IPS-18a (cell line): ENCODE measurements around the gene NEURL3.

Source experiments
- H3K27ac ChIP-seq: one replicate; pipeline ENCODE4 v1.5.1; 2013; ENCODE audit warnings: low read length
- H3K27me3 ChIP-seq: one replicate; pipeline ENCODE4 v1.6.1; 2013; ENCODE audit warnings: mild to moderate bottlenecking, low read length; ENCODE audit not compliant: control insufficient read depth, insufficient read depth
- H3K36me3 ChIP-seq: one replicate; pipeline ENCODE4 v1.6.1; 2013; ENCODE audit warnings: low read depth, low read length; ENCODE audit not compliant: control insufficient read depth
- H3K4me1 ChIP-seq: one replicate; pipeline ENCODE4 v1.6.1; 2013; ENCODE audit warnings: low read depth, low read length; ENCODE audit not compliant: control insufficient read depth
- H3K4me3 ChIP-seq: one replicate; pipeline ENCODE4 v1.5.1; 2013; ENCODE audit warnings: low read length
- H3K9ac ChIP-seq: one replicate; pipeline ENCODE4 v1.6.1; 2013; ENCODE audit warnings: mild to moderate bottlenecking, low read length, moderate library complexity
- H3K9me3 ChIP-seq: one replicate; pipeline ENCODE4 v1.6.1; 2013; ENCODE audit warnings: low read depth, low read length; ENCODE audit not compliant: control insufficient read depth

NEURL3 gene

DNA sequence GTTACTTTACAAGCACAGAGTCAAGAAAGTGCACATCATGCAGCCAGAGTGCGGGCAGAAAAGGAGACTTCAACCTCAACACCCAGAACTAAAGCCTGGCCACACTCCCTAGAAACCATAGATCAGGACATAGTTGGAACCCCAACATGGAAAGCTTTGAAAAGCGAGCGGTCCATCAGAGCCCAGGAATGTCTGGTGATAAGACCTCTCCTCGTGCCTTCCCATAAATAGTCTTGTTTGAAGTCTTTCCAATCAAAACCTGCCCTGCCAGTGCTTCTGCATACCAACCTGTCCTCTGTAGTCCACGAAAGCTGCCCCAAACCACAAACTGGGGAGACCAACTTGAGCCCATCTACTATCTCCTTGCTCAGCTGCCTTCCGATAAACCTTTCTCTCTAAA is 55.5 kb downstream of the NEURL3 start:
- no peaks in the 10 kb centered on the region for H3K4me1 ChIP-seq
- no peak overlapping the region for H3K27ac ChIP-seq
- H3K9me3 ChIP-seq, result no peaks in the 10 kb centered on the region
- no peak overlapping the region for H3K4me3 ChIP-seq
- H3K36me3 ChIP-seq, result no peaks in the 10 kb centered on the region
- no peaks in the 10 kb centered on the region for H3K27me3 ChIP-seq
- H3K9ac ChIP-seq, result no peak overlapping the region

DNA sequence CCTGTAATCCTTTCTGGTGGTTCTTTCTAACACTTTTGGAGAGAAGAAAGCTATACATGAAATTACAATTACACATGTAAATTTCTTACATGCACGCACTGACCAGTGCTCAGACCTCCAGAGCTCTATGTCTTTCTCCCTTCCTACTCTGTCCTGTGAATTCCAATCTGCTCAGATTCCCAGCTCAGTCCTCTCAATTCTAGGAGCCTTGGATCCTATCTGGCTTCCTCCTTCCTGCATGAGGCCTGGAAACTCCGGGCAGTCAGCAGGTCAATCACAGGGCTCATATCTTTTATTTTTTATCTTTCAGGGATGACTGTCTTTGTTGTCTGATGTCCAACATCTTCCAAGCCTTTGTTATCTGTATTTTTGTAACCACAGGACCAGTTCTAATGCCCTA is 56.0 kb downstream of the NEURL3 start:
- Histone ChIP-seq H3K9me3 (no peaks in the 10 kb centered on the region), H3K4me1 (no peaks in the 10 kb centered on the region), H3K27me3 (no peaks in the 10 kb centered on the region), H3K9ac (no peak overlapping the region), H3K4me3 (no peak overlapping the region), H3K27ac (no peak overlapping the region), H3K36me3 (no peaks in the 10 kb centered on the region)

DNA sequence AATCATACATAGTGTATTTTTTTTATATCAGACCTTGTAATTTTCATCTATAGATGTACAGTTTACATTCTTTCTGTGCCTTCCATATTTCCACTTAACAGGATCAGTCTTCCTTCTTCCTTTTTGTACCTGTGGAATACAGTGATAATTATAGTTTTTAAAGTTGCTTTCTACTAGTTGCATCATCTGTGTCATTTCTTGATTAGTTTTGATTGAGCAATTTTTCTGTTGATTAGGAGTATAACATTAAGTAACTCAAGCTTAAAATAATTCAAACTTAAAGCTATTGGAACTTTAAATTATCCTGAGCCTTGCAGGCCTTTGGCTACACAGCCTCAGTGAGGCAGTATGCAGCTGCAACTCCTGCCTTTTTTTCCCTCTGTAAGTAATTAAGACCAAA is 57.4 kb downstream of the NEURL3 start:
- H3K27me3 ChIP-seq, result no peaks in the 10 kb centered on the region
- no peaks in the 10 kb centered on the region for H3K9me3 ChIP-seq
- H3K4me3 ChIP-seq, result no peak overlapping the region
- H3K27ac ChIP-seq, result no peak overlapping the region
- no peaks in the 10 kb centered on the region for H3K36me3 ChIP-seq
- no peak overlapping the region for H3K9ac ChIP-seq
- H3K4me1 ChIP-seq, result no peaks in the 10 kb centered on the region
